Measurements from ENCODE around the gene INHBA.

- TF ChIP-seq CTCF (IDR thresholded peaks at IDR 0.05; ENCODE audit: poor library complexity, severe bottlenecking) (peak; percentile 79), EP300 (conservative IDR thresholded peaks at IDR 0.05; ENCODE audit: poor library complexity, severe bottlenecking) (no peak), TAF1 (IDR thresholded peaks at IDR 0.05; ENCODE audit: low read depth) (no peak), SMC3 (conservative IDR thresholded peaks at IDR 0.05; ENCODE audit: poor library complexity) (peak; percentile 86), POLR2AphosphoS5 (IDR thresholded peaks at IDR 0.05) (no peak)
Observed at GRCh38 chr7:41731493-41732435, 28.9 kb upstream of the INHBA start.

All from neural cell (in vitro differentiated cells).